KOPT-K1 (cell line): Measurements from ENCODE around the gene COL23A1.

Experiments
- H3K27ac ChIP-seq: fragments of 200-600 bp; sonication (generic); 2 replicates; pipeline ENCODE4 v1.5.1; 2016; ENCODE audit warnings: antibody characterized with exemption, mild to moderate bottlenecking, low read depth, low read length; ENCODE audit not compliant: poor library complexity, severe bottlenecking
- H3K36me3 ChIP-seq: fragments of 200-600 bp; sonication (generic); 2 replicates; pipeline ENCODE4 v1.5.1; 2017; ENCODE audit warnings: antibody characterized with exemption, mild to moderate bottlenecking, low read length, moderate library complexity; ENCODE audit not compliant: insufficient read depth
- H3K9me3 ChIP-seq: fragments of 200-600 bp; sonication (generic); 2 replicates; pipeline ENCODE4 v1.5.1; 2017; ENCODE audit warnings: antibody characterized with exemption, low read length, mild to moderate bottlenecking; ENCODE audit not compliant: insufficient read depth, poor library complexity, severe bottlenecking

The COL23A1 gene

GRCh38 chr5:178553517-178553916, 36.7 kb downstream of the COL23A1 start:
- Histone ChIP-seq H3K36me3 (no peaks in the 10 kb centered on the region), H3K9me3 (no peaks in the 10 kb centered on the region), H3K27ac (no peak overlapping the region)

- Histone ChIP-seq H3K27ac (no peak overlapping the region), H3K36me3 (no peaks in the 10 kb centered on the region)
Observed at GRCh38 chr5:178551468-178551867, 38.7 kb downstream of the COL23A1 start.

GRCh38 chr5:178551059-178551458, 39.1 kb downstream of the COL23A1 start:
- Histone ChIP-seq H3K27ac (no peak overlapping the region), H3K9me3 (no peaks in the 10 kb centered on the region), H3K36me3 (no peaks in the 10 kb centered on the region)

More at GRCh38 chr5:178551468-178551867, 38.7 kb downstream of the COL23A1 start:
- no peaks in the 10 kb centered on the region for H3K9me3 ChIP-seq

- Histone ChIP-seq H3K9me3 (no peaks in the 10 kb centered on the region), H3K36me3 (no peaks in the 10 kb centered on the region)
Observed at GRCh38 chr5:178548746-178549145, 41.4 kb downstream of the COL23A1 start.

GRCh38 chr5:178547753-178548415, 42.3 kb downstream of the COL23A1 start:
- Histone ChIP-seq H3K27ac (no peak overlapping the region), H3K9me3 (no peaks in the 10 kb centered on the region), H3K36me3 (no peaks in the 10 kb centered on the region)

More at GRCh38 chr5:178548746-178549145, 41.4 kb downstream of the COL23A1 start:
- H3K27ac ChIP-seq: no peak overlapping the region

GRCh38 chr5:178547052-178547666, 43.0 kb downstream of the COL23A1 start:
- Histone ChIP-seq H3K27ac (no peak overlapping the region), H3K36me3 (no peaks in the 10 kb centered on the region), H3K9me3 (no peaks in the 10 kb centered on the region)

- H3K27ac ChIP-seq: no peak overlapping the region
- H3K36me3 ChIP-seq: no peaks in the 10 kb centered on the region
- no peaks in the 10 kb centered on the region for H3K9me3 ChIP-seq
Observed at GRCh38 chr5:178546675-178547033, 43.5 kb downstream of the COL23A1 start.

- Histone ChIP-seq H3K9me3 (no peaks in the 10 kb centered on the region), H3K27ac (no peak overlapping the region), H3K36me3 (no peaks in the 10 kb centered on the region)
Observed at GRCh38 chr5:178545941-178546674, 44.1 kb downstream of the COL23A1 start.

GRCh38 chr5:178545176-178545575, 45.0 kb downstream of the COL23A1 start:
- H3K9me3 ChIP-seq: no peaks in the 10 kb centered on the region
- H3K36me3 ChIP-seq: no peaks in the 10 kb centered on the region
- no peak overlapping the region for H3K27ac ChIP-seq

GRCh38 chr5:178544166-178544834, 45.9 kb downstream of the COL23A1 start:
- no peak overlapping the region for H3K27ac ChIP-seq
- no peaks in the 10 kb centered on the region for H3K9me3 ChIP-seq
- H3K36me3 ChIP-seq: no peaks in the 10 kb centered on the region

GRCh38 chr5:178542455-178542854, 47.7 kb downstream of the COL23A1 start:
- Histone ChIP-seq H3K27ac (no peak overlapping the region), H3K36me3 (no peaks in the 10 kb centered on the region), H3K9me3 (no peaks in the 10 kb centered on the region)

- H3K36me3 ChIP-seq: no peaks in the 10 kb centered on the region
- H3K9me3 ChIP-seq: no peaks in the 10 kb centered on the region
- H3K27ac ChIP-seq: no peak overlapping the region
Observed at GRCh38 chr5:178540526-178540925, 49.7 kb downstream of the COL23A1 start.

GRCh38 chr5:178538741-178539229, 51.4 kb downstream of the COL23A1 start:
- H3K9me3 ChIP-seq: no peaks in the 10 kb centered on the region
- H3K36me3 ChIP-seq: no peaks in the 10 kb centered on the region
- no peak overlapping the region for H3K27ac ChIP-seq

- H3K27ac ChIP-seq: no peak overlapping the region
- no peaks in the 10 kb centered on the region for H3K36me3 ChIP-seq
- H3K9me3 ChIP-seq: no peaks in the 10 kb centered on the region
Observed at GRCh38 chr5:178537467-178538371, 52.5 kb downstream of the COL23A1 start.
